Measurements from ENCODE around the gene EVA1B.

EVA1B gene

GRCh38 chr1:36346741-36347370, 23.4 kb upstream of the EVA1B start:
- Histone ChIP-seq H3K4me3 (ENCODE audit: low read depth in 1 of 5, low read length in 5 of 5) (no peak overlapping the region), H3K9me3 (ENCODE audit: control insufficient read depth in 5 of 5, low read length in 5 of 5) (no peaks in the 10 kb centered on the region), H3K4me1 (ENCODE audit: control insufficient read depth in 5 of 5, insufficient read depth in 5 of 5, low read length in 5 of 5) (peaks cover 7 to 45% (median 43%) of the 10 kb centered on the region in 5 donors), H3K9ac (ENCODE audit: low read length in 5 of 5) (no peak overlapping the region), H3K27me3 (ENCODE audit: control insufficient read depth in 5 of 5, insufficient read depth in 4 of 5, low read length in 5 of 5) (no peaks in the 10 kb centered on the region), H3K36me3 (ENCODE audit: control insufficient read depth in 5 of 5, insufficient read depth in 5 of 5, low read length in 5 of 5) (peaks cover 0 to 77% (median 69%) of the 10 kb centered on the region in 5 donors), H3K27ac (ENCODE audit: low read depth, low read length) (no peak overlapping the region)

- H3K4me1 ChIP-seq (ENCODE audit: control insufficient read depth in 5 of 5, insufficient read depth in 5 of 5, low read length in 5 of 5): peaks cover 7 to 30% (median 28%) of the 10 kb centered on the region in 5 donors
- H3K9ac ChIP-seq (ENCODE audit: low read length in 5 of 5): no peak overlapping the region
- peaks cover 0 to 88% (median 80%) of the 10 kb centered on the region in 5 donors for H3K36me3 ChIP-seq (ENCODE audit: control insufficient read depth in 5 of 5, insufficient read depth in 5 of 5, low read length in 5 of 5)
- H3K9me3 ChIP-seq (ENCODE audit: control insufficient read depth in 5 of 5, low read length in 5 of 5): no peaks in the 10 kb centered on the region
- H3K4me3 ChIP-seq (ENCODE audit: low read depth in 1 of 5, low read length in 5 of 5): no peak overlapping the region
- no peaks in the 10 kb centered on the region for H3K27me3 ChIP-seq (ENCODE audit: control insufficient read depth in 5 of 5, insufficient read depth in 4 of 5, low read length in 5 of 5)
- no peak overlapping the region for H3K27ac ChIP-seq (ENCODE audit: low read depth, low read length)
These were observed 21.9 kb upstream of the EVA1B start for GRCh38 chr1:36345353-36345752.

GRCh38 chr1:36344395-36344680, 20.9 kb upstream of the EVA1B start:
- peaks cover 2 to 27% (median 21%) of the 10 kb centered on the region in 5 donors for H3K4me1 ChIP-seq (ENCODE audit: control insufficient read depth in 5 of 5, insufficient read depth in 5 of 5, low read length in 5 of 5)

GRCh38 chr1:36343651-36344394, 20.4 kb upstream of the EVA1B start:
- Histone ChIP-seq H3K27me3 (ENCODE audit: control insufficient read depth in 5 of 5, insufficient read depth in 4 of 5, low read length in 5 of 5) (no peaks in the 10 kb centered on the region), H3K9me3 (ENCODE audit: control insufficient read depth in 5 of 5, low read length in 5 of 5) (no peaks in the 10 kb centered on the region), H3K36me3 (ENCODE audit: control insufficient read depth in 5 of 5, insufficient read depth in 5 of 5, low read length in 5 of 5) (peaks cover 0 to 92% (median 81%) of the 10 kb centered on the region in 5 donors), H3K4me1 (ENCODE audit: control insufficient read depth in 5 of 5, insufficient read depth in 5 of 5, low read length in 5 of 5) (peaks cover 0 to 29% (median 24%) of the 10 kb centered on the region in 5 donors), H3K27ac (ENCODE audit: low read depth, low read length) (peak overlapping the region; percentile 75), H3K4me3 (ENCODE audit: low read depth in 1 of 5, low read length in 5 of 5) (no peak overlapping the region), H3K9ac (ENCODE audit: low read length in 5 of 5) (peak overlapping the region in 2 of 5 donors; percentile 35 to 57)

More at GRCh38 chr1:36344395-36344680, 20.9 kb upstream of the EVA1B start:
- Histone ChIP-seq H3K4me3 (ENCODE audit: low read depth in 1 of 5, low read length in 5 of 5) (no peak overlapping the region), H3K27ac (ENCODE audit: low read depth, low read length) (peak overlapping the region; percentile 75), H3K9ac (ENCODE audit: low read length in 5 of 5) (peak overlapping the region in 1 of 5 donors; percentile 8), H3K36me3 (ENCODE audit: control insufficient read depth in 5 of 5, insufficient read depth in 5 of 5, low read length in 5 of 5) (peaks cover 0 to 93% (median 85%) of the 10 kb centered on the region in 5 donors), H3K27me3 (ENCODE audit: control insufficient read depth in 5 of 5, insufficient read depth in 4 of 5, low read length in 5 of 5) (no peaks in the 10 kb centered on the region), H3K9me3 (ENCODE audit: control insufficient read depth in 5 of 5, low read length in 5 of 5) (no peaks in the 10 kb centered on the region)

- Histone ChIP-seq H3K36me3 (ENCODE audit: control insufficient read depth in 5 of 5, insufficient read depth in 5 of 5, low read length in 5 of 5) (peaks cover 0 to 80% (median 70%) of the 10 kb centered on the region in 5 donors), H3K9ac (ENCODE audit: low read length in 5 of 5) (peak overlapping the region in 3 of 5 donors; percentile 11 to 57 (median 35)), H3K4me1 (ENCODE audit: control insufficient read depth in 5 of 5, insufficient read depth in 5 of 5, low read length in 5 of 5) (peaks cover 0 to 41% (median 32%) of the 10 kb centered on the region in 5 donors), H3K4me3 (ENCODE audit: low read depth in 1 of 5, low read length in 5 of 5) (no peak overlapping the region), H3K27me3 (ENCODE audit: control insufficient read depth in 5 of 5, insufficient read depth in 4 of 5, low read length in 5 of 5) (no peaks in the 10 kb centered on the region), H3K9me3 (ENCODE audit: control insufficient read depth in 5 of 5, low read length in 5 of 5) (no peaks in the 10 kb centered on the region), H3K27ac (ENCODE audit: low read depth, low read length) (peak overlapping the region; percentile 75)
These were observed 19.2 kb upstream of the EVA1B start for GRCh38 chr1:36342426-36343185.

- H3K27me3 ChIP-seq (ENCODE audit: control insufficient read depth in 5 of 5, insufficient read depth in 4 of 5, low read length in 5 of 5): no peaks in the 10 kb centered on the region
- no peak overlapping the region for H3K4me3 ChIP-seq (ENCODE audit: low read depth in 1 of 5, low read length in 5 of 5)
- no peak overlapping the region for H3K27ac ChIP-seq (ENCODE audit: low read depth, low read length)
- H3K36me3 ChIP-seq (ENCODE audit: control insufficient read depth in 5 of 5, insufficient read depth in 5 of 5, low read length in 5 of 5): peaks cover 0 to 73% (median 63%) of the 10 kb centered on the region in 5 donors
- peaks cover 0 to 46% (median 32%) of the 10 kb centered on the region in 5 donors for H3K4me1 ChIP-seq (ENCODE audit: control insufficient read depth in 5 of 5, insufficient read depth in 5 of 5, low read length in 5 of 5)
- no peaks in the 10 kb centered on the region for H3K9me3 ChIP-seq (ENCODE audit: control insufficient read depth in 5 of 5, low read length in 5 of 5)
- H3K9ac ChIP-seq (ENCODE audit: low read length in 5 of 5): peak overlapping the region in 1 of 5 donors; percentile 0
These were observed 18.3 kb upstream of the EVA1B start for GRCh38 chr1:36341626-36342320.

GRCh38 chr1:36339615-36340014, 16.2 kb upstream of the EVA1B start:
- Histone ChIP-seq H3K27ac (ENCODE audit: low read depth, low read length) (no peak overlapping the region), H3K4me1 (ENCODE audit: control insufficient read depth in 5 of 5, insufficient read depth in 5 of 5, low read length in 5 of 5) (peaks cover 0 to 46% (median 32%) of the 10 kb centered on the region in 5 donors), H3K4me3 (ENCODE audit: low read depth in 1 of 5, low read length in 5 of 5) (no peak overlapping the region), H3K36me3 (ENCODE audit: control insufficient read depth in 5 of 5, insufficient read depth in 5 of 5, low read length in 5 of 5) (peaks cover 0 to 54% (median 45%) of the 10 kb centered on the region in 5 donors), H3K9ac (ENCODE audit: low read length in 5 of 5) (no peak overlapping the region), H3K9me3 (ENCODE audit: control insufficient read depth in 5 of 5, low read length in 5 of 5) (no peaks in the 10 kb centered on the region), H3K27me3 (ENCODE audit: control insufficient read depth in 5 of 5, insufficient read depth in 4 of 5, low read length in 5 of 5) (no peaks in the 10 kb centered on the region)

GRCh38 chr1:36339215-36339614, 15.8 kb upstream of the EVA1B start:
- Histone ChIP-seq H3K4me1 (ENCODE audit: control insufficient read depth in 5 of 5, insufficient read depth in 5 of 5, low read length in 5 of 5) (peaks cover 0 to 46% (median 30%) of the 10 kb centered on the region in 5 donors), H3K9ac (ENCODE audit: low read length in 5 of 5) (no peak overlapping the region), H3K27ac (ENCODE audit: low read depth, low read length) (no peak overlapping the region)

GRCh38 chr1:36337830-36338229, 14.4 kb upstream of the EVA1B start:
- no peaks in the 10 kb centered on the region for H3K9me3 ChIP-seq (ENCODE audit: control insufficient read depth in 5 of 5, low read length in 5 of 5)
- H3K9ac ChIP-seq (ENCODE audit: low read length in 5 of 5): no peak overlapping the region
- peaks cover 0 to 36% (median 28%) of the 10 kb centered on the region in 5 donors for H3K36me3 ChIP-seq (ENCODE audit: control insufficient read depth in 5 of 5, insufficient read depth in 5 of 5, low read length in 5 of 5)
- H3K27me3 ChIP-seq (ENCODE audit: control insufficient read depth in 5 of 5, insufficient read depth in 4 of 5, low read length in 5 of 5): no peaks in the 10 kb centered on the region
- no peak overlapping the region for H3K27ac ChIP-seq (ENCODE audit: low read depth, low read length)
- peaks cover 0 to 35% (median 16%) of the 10 kb centered on the region in 5 donors for H3K4me1 ChIP-seq (ENCODE audit: control insufficient read depth in 5 of 5, insufficient read depth in 5 of 5, low read length in 5 of 5)
- no peak overlapping the region for H3K4me3 ChIP-seq (ENCODE audit: low read depth in 1 of 5, low read length in 5 of 5)

More at GRCh38 chr1:36339215-36339614, 15.8 kb upstream of the EVA1B start:
- Histone ChIP-seq H3K9me3 (ENCODE audit: control insufficient read depth in 5 of 5, low read length in 5 of 5) (no peaks in the 10 kb centered on the region), H3K36me3 (ENCODE audit: control insufficient read depth in 5 of 5, insufficient read depth in 5 of 5, low read length in 5 of 5) (peaks cover 0 to 50% (median 41%) of the 10 kb centered on the region in 5 donors), H3K4me3 (ENCODE audit: low read depth in 1 of 5, low read length in 5 of 5) (no peak overlapping the region), H3K27me3 (ENCODE audit: control insufficient read depth in 5 of 5, insufficient read depth in 4 of 5, low read length in 5 of 5) (no peaks in the 10 kb centered on the region)

All from subcutaneous abdominal adipose tissue (tissue), 5 donors.